Measurements from ENCODE around the gene MARCO. TPM values are rescaled to one million over a fixed set of nuclear protein-coding genes. Genes with fewer than 3 reads are reported as not detected.

The MARCO gene
- total RNA-seq, 1 experiment from 2014 or later: 0.26 TPM

GRCh38 chr2:118978064-118978463 lies 36.1 kb downstream of the MARCO start:
- intact Hi-C loops (cut with micrococcal nuclease; ENCODE audit: unreplicated experiment) (no loop called here), in situ Hi-C loops (cut with HindIII; ENCODE audit: low pct_unique_long_range_greater_than_20kb, low sequenced_read_pairs) (no loop called here)
- no TSS peak for BruUV-seq (replicated peaks)
- H3K9me3 ChIP-seq (ENCODE audit: control insufficient read depth, insufficient read depth, low read depth, low read length): no peaks in the 10 kb centered on the region
- POLR2A ChIA-PET: no interaction called here
- H3K4me1 ChIP-seq (ENCODE audit: control insufficient read depth, insufficient read depth, low read length): no peaks in the 10 kb centered on the region
- DNase-seq (ENCODE audit: low read depth, low spot score): no peak
- peaks cover 3% of the 10 kb centered on the region for H3K27me3 ChIP-seq (ENCODE audit: control insufficient read depth, insufficient read depth, low read length)
- no peak for TF ChIP-seq POLR2AphosphoS5 (IDR thresholded peaks at IDR 0.05; ENCODE audit: low read depth, low read length)
- no peak for TF ChIP-seq SIN3A (IDR thresholded peaks at IDR 0.05; ENCODE audit: borderline replicate concordance, insufficient read depth, low read depth, low read length)
- no peak for TF ChIP-seq TCF7L2 (IDR thresholded peaks at IDR 0.05; ENCODE audit: low read depth, low read length)
- TF ChIP-seq REST (IDR thresholded peaks at IDR 0.05; ENCODE audit: insufficient read depth in 1 of 2, low read depth in 2 of 2, low read length in 1 of 2): no peak
- TF ChIP-seq CTCF (IDR thresholded peaks at IDR 0.05): no peak
- no peak overlapping the region for H3K4me3 ChIP-seq (ENCODE audit: low read depth in 2 of 2, low read length in 2 of 2)
- H3K27ac ChIP-seq (ENCODE audit: low read length): no peak overlapping the region
- no peak for ATAC-seq
- CTCF ChIA-PET: no interaction called here
- H3K36me3 ChIP-seq (ENCODE audit: control insufficient read depth, insufficient read depth, low read length): no peaks in the 10 kb centered on the region

- ATAC-seq (no peak), DNase-seq (ENCODE audit: low read depth, low spot score) (no peak)
- H3K4me1 ChIP-seq (ENCODE audit: control insufficient read depth, insufficient read depth, low read length): no peaks in the 10 kb centered on the region
- TF ChIP-seq CTCF (IDR thresholded peaks at IDR 0.05): no peak
- no peak for TF ChIP-seq REST (IDR thresholded peaks at IDR 0.05; ENCODE audit: insufficient read depth in 1 of 2, low read depth in 2 of 2, low read length in 1 of 2)
- no peak for TF ChIP-seq TCF7L2 (IDR thresholded peaks at IDR 0.05; ENCODE audit: low read depth, low read length)
- TF ChIP-seq SIN3A (IDR thresholded peaks at IDR 0.05; ENCODE audit: borderline replicate concordance, insufficient read depth, low read depth, low read length): no peak
- TF ChIP-seq POLR2AphosphoS5 (IDR thresholded peaks at IDR 0.05; ENCODE audit: low read depth, low read length): no peak
- ChIA-PET POLR2A (no interaction called here), CTCF (no interaction called here)
- H3K27ac ChIP-seq (ENCODE audit: low read length): no peak overlapping the region
- H3K36me3 ChIP-seq (ENCODE audit: control insufficient read depth, insufficient read depth, low read length): no peaks in the 10 kb centered on the region
- in situ Hi-C loops (cut with HindIII; ENCODE audit: low pct_unique_long_range_greater_than_20kb, low sequenced_read_pairs) (no loop called here), intact Hi-C loops (cut with micrococcal nuclease; ENCODE audit: unreplicated experiment) (no loop called here)
- no peak overlapping the region for H3K4me3 ChIP-seq (ENCODE audit: low read depth in 2 of 2, low read length in 2 of 2)
- BruUV-seq (replicated peaks): no TSS peak
- no peaks in the 10 kb centered on the region; the same call in 1 of the 2 replicates for H3K27me3 ChIP-seq (ENCODE audit: control insufficient read depth, insufficient read depth, low read length)
- no peaks in the 10 kb centered on the region for H3K9me3 ChIP-seq (ENCODE audit: control insufficient read depth, insufficient read depth, low read depth, low read length)
Observed at GRCh38 chr2:118979152-118979861, 37.3 kb downstream of the MARCO start.
